Activated CD4-positive, alpha-beta T cell treated with anti-CD3 and anti-CD28 coated beads for 36 hours (primary cell): ENCODE data around the gene RIT2. TPM values are rescaled to one million over a fixed set of nuclear protein-coding genes. Genes with fewer than 3 reads are reported as not detected.

Experiments
- ATAC-seq: fragments of 200-7000 bp; cut with Tn5 transposase; one replicate; pipeline ENCODE4 v1.10.0; 2021; ENCODE audit warnings: mild to moderate bottlenecking, moderate library complexity
- CTCF ChIA-PET: fragments of 350-600 bp; sonication (Branson Sonifier 250); formaldehyde crosslinking; loops from one replicate; lab custom pipeline; 2021; ENCODE audit warnings: antibody characterized with exemption; lab: Charles Lee
- POLR2A ChIA-PET: fragments of 350-600 bp; sonication (Branson Sonifier 250); formaldehyde crosslinking; loops from one replicate; lab custom pipeline; 2021; ENCODE audit warnings: antibody characterized with exemption, inconsistent platforms; lab: Charles Lee
- DNase-seq: peaks from one replicate; pipeline ENCODE4 v3.0.0-alpha.2; 2020
- H3K27ac Mint-ChIP-seq: one replicate; pipeline ENCODE4 v1.8.0; 2021; ENCODE audit warnings: mixed read lengths
- H3K27me3 Mint-ChIP-seq: one replicate; pipeline ENCODE4 v1.8.0; 2021; ENCODE audit warnings: mixed read lengths
- H3K36me3 Mint-ChIP-seq: one replicate; pipeline ENCODE4 v1.8.0; 2021; ENCODE audit warnings: low read depth, mixed read lengths
- H3K4me1 Mint-ChIP-seq: one replicate; pipeline ENCODE4 v1.8.0; 2021; ENCODE audit warnings: mixed read lengths
- H3K4me3 Mint-ChIP-seq: one replicate; pipeline ENCODE4 v1.8.0; 2021; ENCODE audit warnings: mild to moderate bottlenecking, moderate library complexity, mixed read lengths
- H3K9me3 Mint-ChIP-seq: one replicate; pipeline ENCODE4 v1.8.0; 2021; ENCODE audit warnings: low read depth, mixed read lengths
- intact Hi-C, 2 experiments: fragments of 100-400 bp; cut with DNase I in 1 of 2; cut with micrococcal nuclease in 1 of 2; formaldehyde crosslinking; loops; one replicate each; pipeline versions ENCODE4 v1.14.2 to v1.15.1; 2022 to 2024; cut with DNase I, micrococcal nuclease
- total RNA-seq, 2 experiments: library from RNA; stranded (reverse); gene quantifications; one replicate each; pipeline ENCODE4 v1.2.3, GENCODE V29; 2021

RIT2 gene
- total RNA-seq, 2 experiments from 2014 or later: not detected

GRCh38 chr18:42864876-42865275, 250.6 kb downstream of the RIT2 start:
- intact Hi-C loops: no loop called here
- Mint-ChIP-seq H3K4me3 (no peak overlapping the region), H3K27me3 (no peaks in the 10 kb centered on the region), H3K36me3 (no peaks in the 10 kb centered on the region), H3K4me1 (no peaks in the 10 kb centered on the region), H3K27ac (no peak overlapping the region), H3K9me3 (peaks cover 5% of the 10 kb centered on the region)
- POLR2A ChIA-PET: no interaction called here
- CTCF ChIA-PET: interaction anchor here (0.5 kb wide), 1 partner anchor 68 kb away, joined by 3 read pairs; no protein-coding TSS in a partner anchor
- DNase-seq: no peak
- ATAC-seq: no peak

- intact Hi-C loops: no loop called here
- CTCF ChIA-PET: no interaction called here
- Mint-ChIP-seq H3K27me3 (no peaks in the 10 kb centered on the region), H3K4me1 (no peaks in the 10 kb centered on the region), H3K4me3 (no peak overlapping the region), H3K27ac (no peak overlapping the region), H3K36me3 (no peaks in the 10 kb centered on the region), H3K9me3 (peaks cover 3% of the 10 kb centered on the region)
- DNase-seq: no peak
- no peak for ATAC-seq
- POLR2A ChIA-PET: no interaction called here
Measured at GRCh38 chr18:42861271-42861670, 254.2 kb downstream of the RIT2 start.

GRCh38 chr18:42860548-42860947, 254.9 kb downstream of the RIT2 start:
- Mint-ChIP-seq H3K36me3 (no peaks in the 10 kb centered on the region), H3K27me3 (no peaks in the 10 kb centered on the region), H3K4me3 (no peak overlapping the region), H3K27ac (no peak overlapping the region), H3K9me3 (no peaks in the 10 kb centered on the region), H3K4me1 (no peaks in the 10 kb centered on the region)
- CTCF ChIA-PET: no interaction called here
- DNase-seq (no peak), ATAC-seq (no peak)
- POLR2A ChIA-PET: no interaction called here
- intact Hi-C loops: no loop called here

- POLR2A ChIA-PET: no interaction called here
- CTCF ChIA-PET: no interaction called here
- no peaks in the 10 kb centered on the region for H3K4me1 Mint-ChIP-seq
- intact Hi-C loops: no loop called here
- ATAC-seq (no peak), DNase-seq (no peak)
- H3K9me3 Mint-ChIP-seq: no peaks in the 10 kb centered on the region
- H3K36me3 Mint-ChIP-seq: no peaks in the 10 kb centered on the region
- H3K27me3 Mint-ChIP-seq: no peaks in the 10 kb centered on the region
- H3K27ac Mint-ChIP-seq: no peak overlapping the region
- H3K4me3 Mint-ChIP-seq: no peak overlapping the region
Measured at GRCh38 chr18:42860011-42860410, 255.5 kb downstream of the RIT2 start.

GRCh38 chr18:42854558-42854957, 260.9 kb downstream of the RIT2 start:
- Mint-ChIP-seq H3K4me1 (no peaks in the 10 kb centered on the region), H3K9me3 (peaks cover 1% of the 10 kb centered on the region), H3K27me3 (no peaks in the 10 kb centered on the region), H3K27ac (no peak overlapping the region), H3K4me3 (no peak overlapping the region), H3K36me3 (no peaks in the 10 kb centered on the region)
- DNase-seq (no peak), ATAC-seq (no peak)
- CTCF ChIA-PET: interaction anchor here (1.0 kb wide), 1 partner anchor 16 kb away, joined by 3 read pairs; no protein-coding TSS in a partner anchor
- intact Hi-C loops: loop anchor here in 1 of 2 experiments (10.0 kb wide), 1 partner anchor 60 kb away; no protein-coding TSS in a partner anchor
- POLR2A ChIA-PET: no interaction called here

GRCh38 chr18:42850174-42851083, 265.1 kb downstream of the RIT2 start:
- Mint-ChIP-seq H3K4me1 (no peaks in the 10 kb centered on the region), H3K4me3 (no peak overlapping the region), H3K9me3 (peaks cover 4% of the 10 kb centered on the region), H3K27me3 (no peaks in the 10 kb centered on the region), H3K27ac (no peak overlapping the region), H3K36me3 (no peaks in the 10 kb centered on the region)
- ChIA-PET CTCF (no interaction called here), POLR2A (no interaction called here)
- ATAC-seq (no peak), DNase-seq (no peak)
- intact Hi-C loops: loop anchor here in 1 of 2 experiments (10.0 kb wide), 1 partner anchor 56 kb away; no protein-coding TSS in a partner anchor

- peaks cover 2% of the 10 kb centered on the region for H3K9me3 Mint-ChIP-seq
- POLR2A ChIA-PET: no interaction called here
- no peak overlapping the region for H3K4me3 Mint-ChIP-seq
- no peaks in the 10 kb centered on the region for H3K36me3 Mint-ChIP-seq
- H3K4me1 Mint-ChIP-seq: no peaks in the 10 kb centered on the region
- no peak for ATAC-seq
- intact Hi-C loops: no loop called here
- no peak overlapping the region for H3K27ac Mint-ChIP-seq
- CTCF ChIA-PET: no interaction called here
- H3K27me3 Mint-ChIP-seq: no peaks in the 10 kb centered on the region
- no peak for DNase-seq
Measured at GRCh38 chr18:42839408-42839807, 276.1 kb downstream of the RIT2 start.

GRCh38 chr18:42838546-42839145, 276.8 kb downstream of the RIT2 start:
- H3K36me3 Mint-ChIP-seq: no peaks in the 10 kb centered on the region
- H3K27me3 Mint-ChIP-seq: no peaks in the 10 kb centered on the region
- POLR2A ChIA-PET: no interaction called here
- no peak overlapping the region for H3K4me3 Mint-ChIP-seq
- H3K27ac Mint-ChIP-seq: no peak overlapping the region
- CTCF ChIA-PET: no interaction called here
- DNase-seq (no peak), ATAC-seq (no peak)
- peaks cover 2% of the 10 kb centered on the region for H3K9me3 Mint-ChIP-seq
- intact Hi-C loops: no loop called here
- H3K4me1 Mint-ChIP-seq: no peaks in the 10 kb centered on the region

- POLR2A ChIA-PET: no interaction called here
Measured at GRCh38 chr18:42830936-42831335, 284.5 kb downstream of the RIT2 start.

GRCh38 chr18:42828881-42829280, 286.6 kb downstream of the RIT2 start:
- DNase-seq (no peak), ATAC-seq (no peak)
- ChIA-PET CTCF (no interaction called here), POLR2A (no interaction called here)
- no peaks in the 10 kb centered on the region for H3K36me3 Mint-ChIP-seq
- no peak overlapping the region for H3K4me3 Mint-ChIP-seq
- peaks cover 5% of the 10 kb centered on the region for H3K9me3 Mint-ChIP-seq
- H3K4me1 Mint-ChIP-seq: no peaks in the 10 kb centered on the region
- no peaks in the 10 kb centered on the region for H3K27me3 Mint-ChIP-seq
- no peak overlapping the region for H3K27ac Mint-ChIP-seq
- intact Hi-C loops: no loop called here

More at GRCh38 chr18:42830936-42831335, 284.5 kb downstream of the RIT2 start:
- intact Hi-C loops: no loop called here
- Mint-ChIP-seq H3K36me3 (no peaks in the 10 kb centered on the region), H3K27ac (no peak overlapping the region), H3K9me3 (peaks cover 5% of the 10 kb centered on the region), H3K4me1 (no peaks in the 10 kb centered on the region), H3K27me3 (no peaks in the 10 kb centered on the region), H3K4me3 (no peak overlapping the region)
- CTCF ChIA-PET: no interaction called here
- no peak for ATAC-seq
- DNase-seq: no peak

- Mint-ChIP-seq H3K9me3 (peaks cover 3% of the 10 kb centered on the region), H3K27me3 (no peaks in the 10 kb centered on the region), H3K4me3 (no peak overlapping the region), H3K4me1 (no peaks in the 10 kb centered on the region), H3K27ac (no peak overlapping the region), H3K36me3 (no peaks in the 10 kb centered on the region)
- ATAC-seq (no peak), DNase-seq (no peak)
- ChIA-PET POLR2A (no interaction called here), CTCF (interaction anchor here (1.6 kb wide), 1 partner anchor 12 kb away, joined by 5 read pairs; no protein-coding TSS in a partner anchor)
- intact Hi-C loops: no loop called here
Measured at GRCh38 chr18:42824178-42824577, 291.3 kb downstream of the RIT2 start.

GRCh38 chr18:42822711-42823110, 292.8 kb downstream of the RIT2 start:
- Mint-ChIP-seq H3K27me3 (no peaks in the 10 kb centered on the region), H3K9me3 (peaks cover 3% of the 10 kb centered on the region), H3K27ac (no peak overlapping the region), H3K4me3 (no peak overlapping the region), H3K4me1 (no peaks in the 10 kb centered on the region), H3K36me3 (no peaks in the 10 kb centered on the region)
- no peak for ATAC-seq
- CTCF ChIA-PET: no interaction called here
- intact Hi-C loops: no loop called here
- POLR2A ChIA-PET: no interaction called here
- no peak for DNase-seq
